Esophagus muscularis mucosa (tissue), 4 donors: Measurements from ENCODE around the gene TMEM117. TPM values are rescaled to one million over a fixed set of nuclear protein-coding genes. Genes with fewer than 3 reads are reported as not detected.

Source experiments
- DNase-seq: peaks from one replicate; pipeline ENCODE4 v3.0.0-alpha.2; 2017; ENCODE audit errors: extremely low spot score
- H3K27ac ChIP-seq, 4 donors: fragments of 200-600 bp; sonication (generic); replicated peaks in 1 of 4; 1 replicate in 3 of 4; 2 replicates in 1 of 4; pipeline ENCODE4 v1.5.1; 2016 to 2019; ENCODE audit warnings: mild to moderate bottlenecking in 1 of 4
- H3K27me3 ChIP-seq, 4 donors: fragments of 200-600 bp; sonication (generic); one replicate each; pipeline versions ENCODE4 v1.5.1 to v1.6.0; 2016 to 2019
- H3K36me3 ChIP-seq, 4 donors: fragments of 200-600 bp; sonication (generic); one replicate each; pipeline ENCODE4 v1.5.1; 2016 to 2019
- H3K4me1 ChIP-seq, 4 donors: fragments of 200-600 bp; sonication (generic); one replicate each; pipeline ENCODE4 v1.5.1; 2016 to 2019
- H3K4me3 ChIP-seq, 4 donors: fragments of 200-600 bp; sonication (generic); 1 replicate in 2 of 4; 2 replicates in 2 of 4; pipeline ENCODE4 v1.5.1; 2016 to 2019; ENCODE audit warnings: mild to moderate bottlenecking in 4 of 4, moderate library complexity in 1 of 4
- H3K9me3 ChIP-seq, 4 donors: fragments of 200-600 bp; sonication (generic); 1 replicate in 3 of 4; 2 replicates in 1 of 4; pipeline ENCODE4 v1.5.1; 2016 to 2019
- EP300 ChIP-seq: sonication (generic); formaldehyde crosslinking; IDR thresholded peaks from one replicate; pipeline ENCODE4 v1.6.1; 2017; ENCODE audit warnings: antibody characterized with exemption
- POLR2A ChIP-seq: fragments of 450-650 bp; IDR thresholded peaks from one replicate; pipeline ENCODE4 v1.6.1; 2017; ENCODE audit warnings: antibody characterized with exemption, moderate library complexity, mild to moderate bottlenecking, low read depth
- POLR2AphosphoS5 ChIP-seq, 2 donors: sonication (generic); formaldehyde crosslinking; IDR thresholded peaks; one replicate each; pipeline ENCODE4 v1.6.1; 2017; ENCODE audit warnings: antibody characterized with exemption in 2 of 2
- WGBS: methylation state at CpG from one replicate; pipeline ENCODE4 v1.1.5; 2018; 5-methylcytosine and 5-hydroxymethylcytosine counted together
- intact Hi-C: fragments of 100-400 bp; cut with DNase I; formaldehyde crosslinking; loops from one replicate; pipeline ENCODE4 v1.15.1; 2023
- total RNA-seq, 4 donors: library from RNA; depleted of rRNA; stranded (reverse); fragments of >200 nt; gene quantifications; one replicate each; pipeline versions ENCODE4 v1.1.0 to v1.2.1, GENCODE V29; 2016
- TF ChIP-seq, protein P1 (sequence below), 3 experiments: fragments of 200-600 bp in 2 of 3; fragments of 450-650 bp in 1 of 3; sonication (generic) in 2 of 3; IDR thresholded peaks; one replicate each; pipeline ENCODE4 v1.5.1; 2017 to 2019; ENCODE audit warnings: antibody characterized with exemption in 3 of 3, mild to moderate bottlenecking in 2 of 3, moderate library complexity in 1 of 3

TMEM117 gene
- total RNA-seq, 4 donors from 2014 or later, result 11.2 to 18.7 (median 12.8) TPM

DNA sequence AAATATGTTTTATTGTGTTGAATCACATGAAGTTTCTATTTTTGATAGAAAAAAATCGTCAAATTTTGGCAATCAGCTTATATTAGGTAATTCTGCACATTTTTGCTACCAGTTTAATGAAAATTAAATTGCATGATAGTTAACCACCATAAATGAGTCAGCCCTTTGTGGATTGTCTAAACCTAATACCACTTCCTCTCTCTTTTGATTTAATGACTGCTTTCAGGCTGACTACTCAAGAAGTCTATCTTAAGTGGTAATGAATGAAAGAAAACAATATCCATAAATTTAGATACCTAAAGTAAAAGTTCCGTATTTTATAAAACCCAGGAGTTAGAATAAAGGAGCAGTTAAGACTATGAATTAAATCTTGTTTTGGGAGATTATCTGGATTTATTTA is 450.5 kb downstream of the TMEM117 start:
- Histone ChIP-seq H3K27ac (no peak overlapping the region), H3K4me3 (no peak overlapping the region), H3K36me3 (no peaks in the 10 kb centered on the region), H3K9me3 (peaks cover 0 to 8% (median 3%) of the 10 kb centered on the region in 4 donors), H3K4me1 (no peaks in the 10 kb centered on the region), H3K27me3 (no peaks in the 10 kb centered on the region)
- DNase-seq, result no peak
- 54% methylated on average over 2 of the region's 2 CpGs for WGBS
- TF ChIP-seq, protein P1, sequence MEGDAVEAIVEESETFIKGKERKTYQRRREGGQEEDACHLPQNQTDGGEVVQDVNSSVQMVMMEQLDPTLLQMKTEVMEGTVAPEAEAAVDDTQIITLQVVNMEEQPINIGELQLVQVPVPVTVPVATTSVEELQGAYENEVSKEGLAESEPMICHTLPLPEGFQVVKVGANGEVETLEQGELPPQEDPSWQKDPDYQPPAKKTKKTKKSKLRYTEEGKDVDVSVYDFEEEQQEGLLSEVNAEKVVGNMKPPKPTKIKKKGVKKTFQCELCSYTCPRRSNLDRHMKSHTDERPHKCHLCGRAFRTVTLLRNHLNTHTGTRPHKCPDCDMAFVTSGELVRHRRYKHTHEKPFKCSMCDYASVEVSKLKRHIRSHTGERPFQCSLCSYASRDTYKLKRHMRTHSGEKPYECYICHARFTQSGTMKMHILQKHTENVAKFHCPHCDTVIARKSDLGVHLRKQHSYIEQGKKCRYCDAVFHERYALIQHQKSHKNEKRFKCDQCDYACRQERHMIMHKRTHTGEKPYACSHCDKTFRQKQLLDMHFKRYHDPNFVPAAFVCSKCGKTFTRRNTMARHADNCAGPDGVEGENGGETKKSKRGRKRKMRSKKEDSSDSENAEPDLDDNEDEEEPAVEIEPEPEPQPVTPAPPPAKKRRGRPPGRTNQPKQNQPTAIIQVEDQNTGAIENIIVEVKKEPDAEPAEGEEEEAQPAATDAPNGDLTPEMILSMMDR (IDR thresholded peaks at IDR 0.05), result no peak
- TF ChIP-seq POLR2A, result no peak
- no peak for TF ChIP-seq EP300
- no peak for TF ChIP-seq POLR2AphosphoS5 (IDR thresholded peaks at IDR 0.05)
- intact Hi-C loops, result no loop called here

DNA sequence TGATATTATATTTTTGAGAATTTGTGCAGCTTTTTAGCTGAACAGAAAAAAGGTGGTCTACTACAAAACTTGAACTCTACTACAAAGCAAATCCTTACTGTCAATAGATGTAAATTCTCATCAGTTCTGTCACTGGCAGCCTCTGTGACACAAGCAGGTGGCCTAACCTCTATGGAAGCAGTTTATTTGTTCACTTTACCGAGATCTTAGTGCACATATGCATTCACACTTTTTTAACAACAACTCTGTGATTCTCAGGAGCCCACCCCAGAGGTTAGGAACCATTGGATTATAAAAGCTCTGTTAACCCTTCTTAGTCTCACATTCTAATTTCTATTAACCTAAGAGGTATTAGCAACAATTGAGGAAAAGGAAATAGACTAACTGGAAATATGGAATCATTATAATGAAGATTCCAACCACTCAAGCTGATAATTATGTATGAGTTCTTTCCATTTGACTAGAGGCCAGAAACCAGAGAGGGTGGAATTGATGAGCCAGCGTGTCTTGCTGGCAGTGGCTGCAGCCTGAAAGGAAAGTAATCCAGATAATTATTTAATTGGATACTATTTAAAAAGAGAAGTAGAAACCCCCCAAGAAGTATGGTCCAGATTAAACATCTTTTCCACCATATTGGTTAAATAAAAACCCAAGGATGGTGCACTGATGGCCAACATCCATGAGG is 451.1 kb downstream of the TMEM117 start:
- intact Hi-C loops, result no loop called here

DNA sequence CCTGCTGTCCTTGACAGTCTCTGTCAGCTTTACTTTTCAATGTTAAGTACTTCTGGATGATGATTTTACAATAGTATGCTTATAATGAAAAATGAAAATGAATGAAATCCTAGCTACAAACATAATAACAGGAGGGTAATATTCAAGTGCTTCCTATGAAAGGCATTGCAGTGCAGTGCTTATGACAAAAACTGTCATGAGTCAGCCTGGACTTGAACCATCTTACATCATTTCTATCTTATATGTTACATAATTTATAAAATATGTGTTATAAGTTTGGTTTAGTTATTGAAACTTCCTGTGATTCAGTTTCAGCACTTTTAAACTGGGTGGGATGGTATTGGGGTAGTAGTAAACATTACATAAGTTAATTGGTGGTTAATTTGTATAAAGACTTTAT is 451.7 kb downstream of the TMEM117 start:
- Histone ChIP-seq H3K4me3 (no peak overlapping the region), H3K9me3 (peaks cover 0 to 9% (median 4%) of the 10 kb centered on the region in 4 donors)
- no peak for DNase-seq

More for the DNA sequence above, 451.1 kb downstream of the TMEM117 start:
- Histone ChIP-seq H3K27ac (no peak overlapping the region), H3K4me3 (no peak overlapping the region), H3K27me3 (no peaks in the 10 kb centered on the region), H3K36me3 (no peaks in the 10 kb centered on the region), H3K9me3 (peaks cover 0 to 9% (median 4%) of the 10 kb centered on the region in 4 donors), H3K4me1 (no peaks in the 10 kb centered on the region)
- no peak for TF ChIP-seq POLR2AphosphoS5 (IDR thresholded peaks at IDR 0.05)
- no peak for TF ChIP-seq EP300
- no peak for TF ChIP-seq POLR2A
- TF ChIP-seq, protein P1 (IDR thresholded peaks at IDR 0.05), result no peak
- DNase-seq, result no peak
- WGBS, result 90% methylated on average over 2 of the region's 2 CpGs

DNA sequence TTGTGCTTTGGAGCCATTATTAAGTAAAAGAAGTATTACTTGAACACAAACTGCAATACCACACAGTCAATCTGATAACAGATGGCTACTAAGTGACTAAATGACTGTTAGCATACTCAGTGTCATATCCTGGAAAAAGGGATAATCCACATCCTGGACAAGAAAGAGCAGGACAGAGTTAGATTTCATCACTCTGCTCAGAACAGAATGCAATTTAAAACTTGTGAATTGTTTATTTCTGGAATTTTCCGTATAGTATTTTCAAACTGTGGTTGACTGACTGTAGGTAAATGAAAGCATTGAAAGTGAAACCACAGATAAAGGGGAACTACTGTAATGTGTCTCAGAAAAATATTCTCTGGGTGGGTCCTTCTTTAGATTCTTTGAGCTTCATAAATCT is 458.8 kb downstream of the TMEM117 start:
- WGBS, result 91% methylated on average over 1 of the region's 1 CpG
- TF ChIP-seq POLR2A, result no peak
- no peak for TF ChIP-seq EP300
- TF ChIP-seq POLR2AphosphoS5 (IDR thresholded peaks at IDR 0.05), result no peak
- intact Hi-C loops, result no loop called here
- H3K36me3 ChIP-seq, result no peaks in the 10 kb centered on the region
- H3K4me1 ChIP-seq, result no peaks in the 10 kb centered on the region
- H3K9me3 ChIP-seq, result peaks cover 0 to 25% (median 12%) of the 10 kb centered on the region in 4 donors
- H3K4me3 ChIP-seq, result no peak overlapping the region
- H3K27me3 ChIP-seq, result no peaks in the 10 kb centered on the region
- DNase-seq, result no peak
- no peak overlapping the region for H3K27ac ChIP-seq

More for the DNA sequence above, 451.7 kb downstream of the TMEM117 start:
- Histone ChIP-seq H3K4me1 (no peaks in the 10 kb centered on the region), H3K27ac (no peak overlapping the region), H3K36me3 (no peaks in the 10 kb centered on the region), H3K27me3 (no peaks in the 10 kb centered on the region)
- intact Hi-C loops, result no loop called here
- no peak for TF ChIP-seq POLR2AphosphoS5 (IDR thresholded peaks at IDR 0.05)
- no peak for TF ChIP-seq POLR2A
- TF ChIP-seq, protein P1 (IDR thresholded peaks at IDR 0.05), result no peak
- no peak for TF ChIP-seq EP300

DNA sequence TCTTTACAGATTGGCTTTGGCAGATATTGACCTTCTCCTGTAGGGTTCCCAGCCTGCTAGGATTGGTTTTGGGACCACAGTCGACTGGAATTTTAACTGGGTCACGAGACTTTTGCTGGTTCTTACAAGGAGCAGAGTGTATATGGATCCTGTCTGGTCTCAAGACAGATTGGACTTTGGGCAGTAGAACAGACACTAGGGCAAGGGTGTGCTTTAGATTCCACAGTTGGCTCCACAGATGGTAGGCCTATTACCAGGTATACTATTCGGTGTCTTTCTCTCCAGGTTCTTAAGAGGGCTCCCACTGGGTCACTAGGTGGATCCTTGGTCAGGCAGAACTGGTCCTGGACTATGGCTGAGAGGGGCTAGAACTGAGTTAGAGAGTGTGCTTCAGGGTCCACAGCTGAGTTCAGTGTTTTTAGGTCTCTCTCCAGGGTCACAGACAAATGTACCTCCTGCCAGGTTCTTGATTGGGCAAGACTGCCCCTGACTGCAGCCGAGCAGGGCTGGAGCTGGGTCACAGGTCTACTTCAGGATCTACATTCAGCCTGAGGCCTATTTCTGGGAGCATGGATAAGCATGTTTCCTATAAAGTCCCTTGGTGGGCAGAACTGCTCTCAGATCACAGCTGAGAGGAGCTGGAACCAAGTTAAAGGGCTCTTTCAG is 460.2 kb downstream of the TMEM117 start:
- H3K4me1 ChIP-seq, result no peaks in the 10 kb centered on the region
- TF ChIP-seq, protein P1 (IDR thresholded peaks at IDR 0.05), result no peak
- TF ChIP-seq POLR2A (no peak), POLR2AphosphoS5 (IDR thresholded peaks at IDR 0.05) (no peak), EP300 (no peak)
- H3K27me3 ChIP-seq, result no peaks in the 10 kb centered on the region

More for the DNA sequence above, 460.2 kb downstream of the TMEM117 start:
- Histone ChIP-seq H3K36me3 (no peaks in the 10 kb centered on the region), H3K4me3 (no peak overlapping the region), H3K9me3 (peaks cover 0 to 19% (median 8%) of the 10 kb centered on the region in 4 donors), H3K27ac (no peak overlapping the region)
- no peak for DNase-seq
- whole genome bisulfite sequencing, result 93% methylated on average over 4 of the region's 4 CpGs
- intact Hi-C loops, result no loop called here
